Activated CD8-positive, alpha-beta memory T cell treated with anti-CD3 and anti-CD28 coated beads, Interleukin-2, amount 10 ng/mL, durations not matched to agents 7 days and 5 days (primary cell): ENCODE data around the gene ABLIM2. TPM values are rescaled to one million over a fixed set of nuclear protein-coding genes. Genes with fewer than 3 reads are reported as not detected.

ENCODE experiments used
- ATAC-seq: fragments of 150-1000 bp; cut with Tn5 transposase; one replicate; pipeline ENCODE4 v1.10.0; 2021; ENCODE audit warnings: moderate library complexity
- CTCF ChIA-PET: fragments of 350-600 bp; sonication (Branson Sonifier 250); formaldehyde crosslinking; loops from one replicate; lab custom pipeline; 2021; ENCODE audit warnings: antibody characterized with exemption; lab: Charles Lee
- DNase-seq: peaks from one replicate; pipeline ENCODE4 v3.0.0-alpha.2; 2020
- H3K27ac Mint-ChIP-seq: one replicate; pipeline ENCODE4 v1.8.0; 2021; ENCODE audit warnings: mild to moderate bottlenecking, mixed read lengths
- H3K27me3 Mint-ChIP-seq: one replicate; pipeline ENCODE4 v1.8.0; 2021; ENCODE audit warnings: mixed read lengths
- H3K36me3 Mint-ChIP-seq: one replicate; pipeline ENCODE4 v1.8.0; 2021; ENCODE audit warnings: mild to moderate bottlenecking, mixed read lengths
- H3K4me1 Mint-ChIP-seq: one replicate; pipeline ENCODE4 v1.8.0; 2021; ENCODE audit warnings: mixed read lengths
- H3K4me3 Mint-ChIP-seq: one replicate; pipeline ENCODE4 v1.8.0; 2021; ENCODE audit warnings: mild to moderate bottlenecking, moderate library complexity, mixed read lengths
- H3K9me3 Mint-ChIP-seq: one replicate; pipeline ENCODE4 v1.8.0; 2022; ENCODE audit warnings: low read depth, mixed read lengths
- total RNA-seq, 2 experiments: library from RNA; stranded (reverse); gene quantifications; one replicate each; pipeline ENCODE4 v1.2.3, GENCODE V29; 2021

ABLIM2 gene
- total RNA-seq, 2 experiments from 2014 or later, result 0.19 TPM; not detected in 1

- CTCF ChIA-PET, result no interaction called here
- Mint-ChIP-seq H3K9me3 (peaks cover 9% of the 10 kb centered on the region), H3K4me3 (no peak overlapping the region), H3K36me3 (peaks cover 2% of the 10 kb centered on the region), H3K27me3 (no peaks in the 10 kb centered on the region), H3K4me1 (no peaks in the 10 kb centered on the region), H3K27ac (no peak overlapping the region)
- no peak for DNase-seq
- ATAC-seq, result no peak
These were observed 60.8 kb downstream of the ABLIM2 start for GRCh38 chr4:8097721-8098345.

- Mint-ChIP-seq H3K36me3 (peaks cover 2% of the 10 kb centered on the region), H3K9me3 (peaks cover 9% of the 10 kb centered on the region), H3K4me1 (no peaks in the 10 kb centered on the region), H3K4me3 (no peak overlapping the region), H3K27ac (no peak overlapping the region), H3K27me3 (no peaks in the 10 kb centered on the region)
- ATAC-seq, result no peak
- DNase-seq, result no peak
- CTCF ChIA-PET, result no interaction called here
These were observed 61.5 kb downstream of the ABLIM2 start for GRCh38 chr4:8097141-8097541.

- no peak overlapping the region for H3K27ac Mint-ChIP-seq
- no peaks in the 10 kb centered on the region for H3K4me1 Mint-ChIP-seq
- no peak for DNase-seq
- H3K9me3 Mint-ChIP-seq, result peaks cover 9% of the 10 kb centered on the region
- CTCF ChIA-PET, result no interaction called here
- H3K27me3 Mint-ChIP-seq, result no peaks in the 10 kb centered on the region
- no peak overlapping the region for H3K4me3 Mint-ChIP-seq
- peaks cover 2% of the 10 kb centered on the region for H3K36me3 Mint-ChIP-seq
- ATAC-seq, result no peak
These were observed 61.9 kb downstream of the ABLIM2 start for GRCh38 chr4:8096690-8097061.

- CTCF ChIA-PET, result no interaction called here
- ATAC-seq, result no peak
These were observed 62.5 kb downstream of the ABLIM2 start for GRCh38 chr4:8095956-8096689.

GRCh38 chr4:8093587-8094274, 64.9 kb downstream of the ABLIM2 start:
- ATAC-seq, result no peak
- Mint-ChIP-seq H3K27ac (no peak overlapping the region), H3K27me3 (no peaks in the 10 kb centered on the region), H3K9me3 (peaks cover 9% of the 10 kb centered on the region), H3K4me3 (no peak overlapping the region), H3K36me3 (peaks cover 2% of the 10 kb centered on the region), H3K4me1 (no peaks in the 10 kb centered on the region)
- DNase-seq, result no peak
- CTCF ChIA-PET, result no interaction called here

More at GRCh38 chr4:8095956-8096689, 62.5 kb downstream of the ABLIM2 start:
- no peaks in the 10 kb centered on the region for H3K27me3 Mint-ChIP-seq
- no peak overlapping the region for H3K27ac Mint-ChIP-seq
- peaks cover 9% of the 10 kb centered on the region for H3K9me3 Mint-ChIP-seq
- no peak for DNase-seq
- H3K36me3 Mint-ChIP-seq, result peaks cover 2% of the 10 kb centered on the region
- H3K4me1 Mint-ChIP-seq, result no peaks in the 10 kb centered on the region
- no peak overlapping the region for H3K4me3 Mint-ChIP-seq

- Mint-ChIP-seq H3K4me1 (no peaks in the 10 kb centered on the region), H3K9me3 (peaks cover 9% of the 10 kb centered on the region), H3K4me3 (no peak overlapping the region), H3K27me3 (no peaks in the 10 kb centered on the region), H3K36me3 (peaks cover 2% of the 10 kb centered on the region), H3K27ac (no peak overlapping the region)
- DNase-seq (no peak), ATAC-seq (no peak)
- CTCF ChIA-PET, result no interaction called here
These were observed 66.3 kb downstream of the ABLIM2 start for GRCh38 chr4:8092282-8092681.

- CTCF ChIA-PET, result interaction anchor here (0.7 kb wide), 1 partner anchor 17 kb away, joined by 3 read pairs; no protein-coding TSS in a partner anchor
- Mint-ChIP-seq H3K4me1 (no peaks in the 10 kb centered on the region), H3K4me3 (no peak overlapping the region), H3K27me3 (no peaks in the 10 kb centered on the region), H3K9me3 (peaks cover 9% of the 10 kb centered on the region), H3K36me3 (no peaks in the 10 kb centered on the region), H3K27ac (no peak overlapping the region)
- no peak for DNase-seq
- ATAC-seq, result no peak
These were observed 67.8 kb downstream of the ABLIM2 start for GRCh38 chr4:8090744-8091301.

- H3K4me3 Mint-ChIP-seq, result no peak overlapping the region
- CTCF ChIA-PET, result interaction anchor here (0.6 to 0.7 kb wide), 2 partner anchors 16 to 222 kb away, joined by 3 read pairs; no protein-coding TSS in a partner anchor
- no peak for DNase-seq
- ATAC-seq, result peak; percentile 71
- no peaks in the 10 kb centered on the region for H3K27me3 Mint-ChIP-seq
- H3K27ac Mint-ChIP-seq, result no peak overlapping the region
- no peaks in the 10 kb centered on the region for H3K36me3 Mint-ChIP-seq
- H3K4me1 Mint-ChIP-seq, result no peaks in the 10 kb centered on the region
- H3K9me3 Mint-ChIP-seq, result peaks cover 9% of the 10 kb centered on the region
These were observed 68.3 kb downstream of the ABLIM2 start for GRCh38 chr4:8090312-8090711.

GRCh38 chr4:8089862-8090261, 68.8 kb downstream of the ABLIM2 start:
- peak; percentile 16 for ATAC-seq
- Mint-ChIP-seq H3K27ac (no peak overlapping the region), H3K36me3 (no peaks in the 10 kb centered on the region), H3K4me3 (no peak overlapping the region), H3K4me1 (no peaks in the 10 kb centered on the region), H3K9me3 (peaks cover 9% of the 10 kb centered on the region), H3K27me3 (no peaks in the 10 kb centered on the region)
- no peak for DNase-seq
- CTCF ChIA-PET, result interaction anchor here (0.6 kb wide), 1 partner anchor 221 kb away, joined by 3 read pairs; no protein-coding TSS in a partner anchor

- no peaks in the 10 kb centered on the region for H3K4me1 Mint-ChIP-seq
- CTCF ChIA-PET, result no interaction called here
- DNase-seq (no peak), ATAC-seq (no peak)
- H3K9me3 Mint-ChIP-seq, result peaks cover 6% of the 10 kb centered on the region
- H3K27ac Mint-ChIP-seq, result no peak overlapping the region
- H3K36me3 Mint-ChIP-seq, result no peaks in the 10 kb centered on the region
- H3K4me3 Mint-ChIP-seq, result no peak overlapping the region
- H3K27me3 Mint-ChIP-seq, result no peaks in the 10 kb centered on the region
These were observed 69.6 kb downstream of the ABLIM2 start for GRCh38 chr4:8088966-8089491.

GRCh38 chr4:8087921-8088495, 70.6 kb downstream of the ABLIM2 start:
- CTCF ChIA-PET, result no interaction called here
- H3K9me3 Mint-ChIP-seq, result no peaks in the 10 kb centered on the region
- no peaks in the 10 kb centered on the region for H3K36me3 Mint-ChIP-seq
- no peaks in the 10 kb centered on the region for H3K27me3 Mint-ChIP-seq
- no peak for DNase-seq
- H3K4me3 Mint-ChIP-seq, result no peak overlapping the region
- H3K27ac Mint-ChIP-seq, result no peak overlapping the region
- ATAC-seq, result no peak
- no peaks in the 10 kb centered on the region for H3K4me1 Mint-ChIP-seq

- H3K27ac Mint-ChIP-seq, result no peak overlapping the region
- no peaks in the 10 kb centered on the region for H3K36me3 Mint-ChIP-seq
- DNase-seq (no peak), ATAC-seq (no peak)
- no peaks in the 10 kb centered on the region for H3K9me3 Mint-ChIP-seq
- CTCF ChIA-PET, result no interaction called here
- H3K27me3 Mint-ChIP-seq, result no peaks in the 10 kb centered on the region
- H3K4me3 Mint-ChIP-seq, result no peak overlapping the region
- no peaks in the 10 kb centered on the region for H3K4me1 Mint-ChIP-seq
These were observed 71.7 kb downstream of the ABLIM2 start for GRCh38 chr4:8086783-8087445.
